H1 (cell line): ENCODE data around the gene YAP1. TPM values are rescaled to one million over a fixed set of nuclear protein-coding genes. Genes with fewer than 3 reads are reported as not detected.

ENCODE experiments used
- CTCF ChIA-PET: fragments of 300-600 bp; sonication (Branson Sonifier 250); formaldehyde crosslinking; loops from one replicate; lab custom pipeline; 2021; ENCODE audit not compliant: partially characterized antibody; lab: Charles Lee
- POLR2A ChIA-PET: fragments of 300-600 bp; sonication (Branson Sonifier 250); formaldehyde crosslinking; loops from one replicate; lab custom pipeline; 2021; ENCODE audit warnings: inconsistent platforms; ENCODE audit not compliant: partially characterized antibody; lab: Charles Lee
- DNase-seq, 2 experiments: peaks; one replicate each; pipeline versions ENCODE4 v3.0.0 to v3.0.0-alpha.2; 2010 to 2022; ENCODE audit warnings: low spot score in 2 of 2, low read depth in 1 of 2, mixed read lengths in 1 of 2
- FAIRE-seq: peaks from 2 replicates; lab custom pipeline; 2011; peaks lifted over from hg19 to GRCh38; lab: Jason Lieb, UNC
- H2AFZ ChIP-seq: 2 replicates; pipeline ENCODE4 v1.8.1; 2012; ENCODE audit warnings: low read length, inconsistent platforms
- H2AK5ac ChIP-seq: 2 replicates; pipeline ENCODE4 v1.6.1; 2013; ENCODE audit warnings: low read depth, low read length
- H2BK120ac ChIP-seq: replicated peaks from 2 replicates; pipeline ENCODE3; 2013; ENCODE audit warnings: low read depth, low read length, inconsistent platforms
- H2BK12ac ChIP-seq: 2 replicates; pipeline ENCODE4 v1.6.1; 2013; ENCODE audit warnings: low read depth, low read length
- H2BK15ac ChIP-seq: 2 replicates; pipeline ENCODE4 v1.6.1; 2013; ENCODE audit warnings: low read length
- H2BK20ac ChIP-seq: 2 replicates; pipeline ENCODE4 v1.6.1; 2013; ENCODE audit warnings: low read length
- H2BK5ac ChIP-seq: 2 replicates; pipeline ENCODE4 v1.6.1; 2013; ENCODE audit warnings: low read depth, low read length
- H3K14ac ChIP-seq: 2 replicates; pipeline ENCODE4 v1.6.1; 2013; ENCODE audit warnings: inconsistent platforms; ENCODE audit not compliant: insufficient read length
- H3K18ac ChIP-seq: 2 replicates; pipeline ENCODE4 v1.6.1; 2013; ENCODE audit warnings: low read length; ENCODE audit errors: extremely low read depth
- H3K23ac ChIP-seq: 2 replicates; pipeline ENCODE4 v1.6.1; 2013; ENCODE audit warnings: inconsistent platforms; ENCODE audit not compliant: insufficient read length
- H3K23me2 ChIP-seq: 2 replicates; pipeline ENCODE4 v1.6.1; 2013; ENCODE audit warnings: low read depth, low read length
- H3K27ac ChIP-seq: 2 replicates; pipeline ENCODE4 v1.6.1; 2011; ENCODE audit warnings: low read depth, low read length, inconsistent platforms
- H3K27me3 ChIP-seq, 4 experiments: replicated peaks in 1 of 4; 1 replicate in 1 of 4; 2 replicates in 3 of 4; pipeline versions ENCODE4 v1.6.1 to v1.8.1; 2011 to 2013; ENCODE audit warnings: low read length in 3 of 4, mild to moderate bottlenecking in 3 of 4, inconsistent platforms in 2 of 4, mixed read lengths in 2 of 4, moderate library complexity in 1 of 4; ENCODE audit not compliant: control insufficient read depth in 3 of 4, insufficient read depth in 3 of 4; ENCODE audit errors: extremely low read depth in 1 of 4
- H3K36me3 ChIP-seq, 4 experiments: 2 replicates each; pipeline versions ENCODE4 v1.6.1 to v1.8.1; 2011 to 2013; ENCODE audit warnings: mild to moderate bottlenecking in 4 of 4, low read length in 3 of 4, moderate library complexity in 2 of 4, control low read depth in 1 of 4, inconsistent platforms in 1 of 4; ENCODE audit not compliant: insufficient read depth in 4 of 4, control insufficient read depth in 2 of 4
- H3K4ac ChIP-seq: replicated peaks from 2 replicates; pipeline ENCODE3; 2013; ENCODE audit warnings: low read length, low read depth, mixed read lengths, inconsistent platforms; ENCODE audit not compliant: insufficient read length
- H3K4me1 ChIP-seq, 4 experiments: replicated peaks in 1 of 4; 1 replicate in 1 of 4; 2 replicates in 3 of 4; pipeline versions ENCODE4 v1.6.1 to v1.8.1; 2011 to 2013; ENCODE audit warnings: low read length in 3 of 4, inconsistent platforms in 2 of 4, mixed read lengths in 1 of 4; ENCODE audit not compliant: insufficient read depth in 4 of 4, control insufficient read depth in 3 of 4
- H3K4me2 ChIP-seq, 2 experiments: 2 replicates each; pipeline versions ENCODE4 v1.6.1 to v1.8.1; 2011 to 2013; ENCODE audit warnings: low read depth in 2 of 2, low read length in 2 of 2, control low read depth in 1 of 2, inconsistent platforms in 1 of 2, mild to moderate bottlenecking in 1 of 2; ENCODE audit not compliant: insufficient read depth in 1 of 2
- H3K4me3 ChIP-seq, 4 experiments: fragments of 200-600, 300-600 bp in 1 of 4; sonication (generic), shearing (Covaris generic), sonication (Bioruptor Twin) in 1 of 4; 2 replicates each; pipeline versions ENCODE4 v1.5.1 to v1.8.1; 2011 to 2016; ENCODE audit warnings: low read length in 4 of 4, low read depth in 3 of 4, control low read depth in 2 of 4, inconsistent platforms in 2 of 4, mild to moderate bottlenecking in 2 of 4, mixed read lengths in 1 of 4, moderate library complexity in 1 of 4; ENCODE audit not compliant: insufficient read depth in 2 of 4; ENCODE audit errors: extremely low read depth in 1 of 4
- H3K56ac ChIP-seq: replicated peaks from 2 replicates; pipeline ENCODE3; 2013; ENCODE audit warnings: low read depth, mild to moderate bottlenecking, mixed read lengths, low read length, inconsistent platforms; ENCODE audit not compliant: insufficient read length
- H3K79me1 ChIP-seq: 2 replicates; pipeline ENCODE4 v1.6.1; 2013; ENCODE audit warnings: low read depth, low read length, control low read depth
- H3K79me2 ChIP-seq, 2 experiments: 2 replicates each; pipeline versions ENCODE4 v1.6.1 to v1.8.1; 2012 to 2013; ENCODE audit warnings: low read length in 2 of 2, mild to moderate bottlenecking in 2 of 2, inconsistent platforms in 1 of 2; ENCODE audit not compliant: insufficient read depth in 2 of 2, control insufficient read depth in 1 of 2
- H3K9ac ChIP-seq, 4 experiments: replicated peaks in 1 of 4; 1 replicate in 1 of 4; 2 replicates in 3 of 4; pipeline versions ENCODE4 v1.6.1 to v1.8.1; 2011 to 2013; ENCODE audit warnings: low read depth in 3 of 4, low read length in 3 of 4, control low read depth in 2 of 4, mild to moderate bottlenecking in 2 of 4, moderate library complexity in 2 of 4, inconsistent platforms in 1 of 4; ENCODE audit errors: extremely low read depth in 1 of 4
- H3K9me3 ChIP-seq, 2 experiments: 2 replicates each; pipeline versions ENCODE4 v1.6.1 to v1.8.1; 2012 to 2013; ENCODE audit warnings: mild to moderate bottlenecking in 2 of 2, moderate library complexity in 2 of 2, control low read depth in 1 of 2, inconsistent platforms in 1 of 2, low read depth in 1 of 2, low read length in 1 of 2, mixed read lengths in 1 of 2; ENCODE audit not compliant: insufficient read depth in 2 of 2
- H4K20me1 ChIP-seq, 2 experiments: replicated peaks in 1 of 2; 2 replicates each; pipeline versions ENCODE3 to v1.8.1; 2011 to 2013; ENCODE audit warnings: inconsistent platforms in 2 of 2, low read length in 2 of 2, mild to moderate bottlenecking in 1 of 2; ENCODE audit not compliant: insufficient read depth in 2 of 2, control insufficient read depth in 1 of 2
- H4K5ac ChIP-seq: 2 replicates; pipeline ENCODE4 v1.6.1; 2013; ENCODE audit warnings: low read length, low read depth, mixed read lengths, inconsistent platforms; ENCODE audit not compliant: insufficient read length
- H4K8ac ChIP-seq: 2 replicates; pipeline ENCODE4 v1.8.0; 2013; ENCODE audit warnings: mild to moderate bottlenecking, moderate library complexity, low read length, inconsistent platforms; ENCODE audit not compliant: insufficient read depth; ENCODE audit errors: extremely low read depth
- H4K91ac ChIP-seq: replicated peaks from 2 replicates; pipeline ENCODE3; 2013; ENCODE audit warnings: low read length, mixed read lengths, inconsistent platforms; ENCODE audit not compliant: insufficient read length
- BRCA1 ChIP-seq: IDR thresholded peaks from 2 replicates; pipeline ENCODE4 v1.6.1; 2012; ENCODE audit warnings: low read depth, low read length, improper control_type of control experiment
- CBX5 ChIP-seq: fragments of 300-800, 300-1000 bp; sonication (generic); IDR thresholded peaks from 2 replicates; pipeline ENCODE4 v1.7.1; 2016; ENCODE audit warnings: antibody characterized with exemption, low read length, low read depth
- EGR1 ChIP-seq: IDR thresholded peaks from 2 replicates; pipeline ENCODE4 v1.6.1; 2011; ENCODE audit warnings: low read depth, low read length, borderline replicate concordance
- FOSL1 ChIP-seq: IDR thresholded peaks from 2 replicates; pipeline ENCODE4 v1.6.1; 2011; ENCODE audit warnings: mild to moderate bottlenecking, low read depth, low read length, moderate library complexity; ENCODE audit not compliant: insufficient read depth
- HDAC6 ChIP-seq: IDR thresholded peaks from one replicate; pipeline ENCODE4 v1.7.1; 2012; ENCODE audit warnings: low read depth, mild to moderate bottlenecking, inconsistent platforms, low read length, moderate library complexity
- KDM5A ChIP-seq: fragments of 200-600 bp; IDR thresholded peaks from 2 replicates; pipeline ENCODE4 v1.7.1; 2012; ENCODE audit warnings: mild to moderate bottlenecking, low read length, inconsistent platforms, mixed read lengths
- NRF1 ChIP-seq: IDR thresholded peaks from 2 replicates; pipeline ENCODE4 v1.6.1; 2011; ENCODE audit warnings: mild to moderate bottlenecking, low read depth, low read length, improper control_type of control experiment
- POU5F1 ChIP-seq: IDR thresholded peaks from 2 replicates; pipeline ENCODE4 v1.6.1; 2011; ENCODE audit warnings: low read depth, mild to moderate bottlenecking, low read length, moderate library complexity
- RBBP5 ChIP-seq: IDR thresholded peaks from 2 replicates; pipeline ENCODE4 v1.7.1; 2012; ENCODE audit warnings: low read depth, mild to moderate bottlenecking, inconsistent platforms, low read length, moderate library complexity, borderline replicate concordance
- SAP30 ChIP-seq: fragments of 300-600 bp; sonication (generic); IDR thresholded peaks from 2 replicates; pipeline ENCODE4 v1.7.1; 2012; ENCODE audit warnings: low read length, moderate library complexity, mild to moderate bottlenecking, inconsistent platforms; ENCODE audit not compliant: insufficient read depth, insufficient replicate concordance
- TBP ChIP-seq: IDR thresholded peaks from 2 replicates; pipeline ENCODE4 v1.6.1; 2011; ENCODE audit warnings: low read depth, low read length, improper control_type of control experiment
- ZNF274 ChIP-seq: IDR thresholded peaks from 2 replicates; pipeline ENCODE4 v1.7.0; 2012; ENCODE audit warnings: low read length, borderline replicate concordance; ENCODE audit errors: extremely low read depth
- WGBS, 2 experiments: shearing (Covaris generic) in 1 of 2; methylation state at CpG; one replicate each; pipeline versions ENCODE4 v1.1.6 to v1.1.7; 2013 to 2015; ENCODE audit warnings: low lambda C conversion rate in 2 of 2, mixed read lengths in 2 of 2, inconsistent platforms in 1 of 2, low coverage in 1 of 2, missing lambda C conversion rate in 1 of 2; ENCODE audit not compliant: insufficient replicate concordance in 2 of 2, insufficient coverage in 1 of 2, insufficient read length in 1 of 2; ENCODE audit errors: extremely low coverage in 1 of 2, missing lambda C conversion rate in 1 of 2; 5-methylcytosine and 5-hydroxymethylcytosine counted together
- polyA plus RNA-seq, 7 experiments: library from polyadenylated mRNA; depleted of rRNA in 3 of 7; stranded (reverse) in 5 of 7; unstranded in 2 of 7; fragments of >200 nt in 5 of 7; fragments of 200-250 nt in 2 of 7; gene quantifications; 1 replicate in 5 of 7; 2 replicates in 1 of 7; 4 replicates in 1 of 7; pipeline versions ENCODE4 v1.2.1 to v1.2.3, GENCODE V29; 2011 to 2013; ENCODE audit warnings: missing spikeins in 2 of 7, mixed read lengths in 2 of 7
- total RNA-seq: library from RNA; stranded (reverse); fragmentation: NEBNext Ultra II Directional; extraction: Animal tissue kit (Norgen Biotek cat#: 25700); gene quantifications from 2 replicates; pipeline ENCODE4 v1.2.1, GENCODE V29; 2021

YAP1 gene
- total and polyA plus RNA-seq, 2 of the 8 experiments (the other 6 are each of a cell fraction or from before 2014, with no cell fraction given), result 62.0 to 108 TPM

GRCh38 chr11:102187416-102188151, 77.3 kb downstream of the YAP1 start:
- H2BK5ac ChIP-seq, result no peak overlapping the region
- no peaks in the 10 kb centered on the region for H3K79me1 ChIP-seq
- no peak overlapping the region for H2BK15ac ChIP-seq
- H4K8ac ChIP-seq, result no peak overlapping the region
- peaks cover 0 to 1% of the 10 kb centered on the region in 2 experiments for H4K20me1 ChIP-seq
- 78% methylated on average over 8 of the region's 8 CpGs; no CpG with 5 or more reads in 1 of the 2 experiments for WGBS, 2 experiments
- no peak overlapping the region for H4K91ac ChIP-seq
- no peak overlapping the region for H2BK12ac ChIP-seq
- no peaks in the 10 kb centered on the region for H3K23me2 ChIP-seq
- no peak overlapping the region for H3K4me2 ChIP-seq
- no peak overlapping the region for H3K27ac ChIP-seq
- no peak overlapping the region for H2AK5ac ChIP-seq
- POLR2A ChIA-PET, result interaction anchor here (1.1 to 1.6 kb wide), 2 partner anchors 10 to 76 kb away, joined by 4 to 5 read pairs; no protein-coding TSS in a partner anchor
- FAIRE-seq, result peak; percentile 36
- no peak overlapping the region for H2BK20ac ChIP-seq
- H3K9ac ChIP-seq, result no peak overlapping the region
- no peak overlapping the region for H3K18ac ChIP-seq
- H3K56ac ChIP-seq, result no peak overlapping the region
- H3K23ac ChIP-seq, result no peak overlapping the region
- H3K27me3 ChIP-seq, result no peaks in the 10 kb centered on the region
- H2BK120ac ChIP-seq, result no peak overlapping the region
- H4K5ac ChIP-seq, result no peak overlapping the region
- no peaks in the 10 kb centered on the region for H3K36me3 ChIP-seq
- no peak overlapping the region for H3K4ac ChIP-seq
- H2AFZ ChIP-seq, result no peak overlapping the region
- H3K4me1 ChIP-seq, result peaks cover 0 to 7% (median 3%) of the 10 kb centered on the region in 4 experiments; a peak in 4 of 7 replicates
- peaks cover 0 to 16% of the 10 kb centered on the region in 2 experiments; a peak in 2 of 4 replicates for H3K79me2 ChIP-seq
- H3K9me3 ChIP-seq, result no peaks in the 10 kb centered on the region
- no peak for DNase-seq
- no peak overlapping the region for H3K4me3 ChIP-seq
- no peak overlapping the region for H3K14ac ChIP-seq
- CTCF ChIA-PET, result interaction anchor here (0.7 to 1.8 kb wide), 8 partner anchors 10 to 179 kb away, joined by 3 to 6 read pairs (median 4); no protein-coding TSS in a partner anchor
- TF ChIP-seq SAP30 (no peak), KDM5A (no peak), BRCA1 (no peak), CBX5 (no peak), EGR1 (no peak), POU5F1 (no peak), FOSL1 (no peak), ZNF274 (no peak), TBP (no peak), RBBP5 (no peak), HDAC6 (no peak), NRF1 (no peak)
